ENCODE measurements around the gene PAFAH1B1.

GRCh38 chr17:2712300-2713043 is 119.0 kb downstream of the PAFAH1B1 start:
- TF ChIP-seq CTCF (IDR thresholded peaks at IDR 0.05; ENCODE audit: low read depth, low read length, missing input control) = no peak
- no peak for TF ChIP-seq RAD21 (IDR thresholded peaks at IDR 0.05)
- no peak for TF ChIP-seq REST (IDR thresholded peaks at IDR 0.05)
- no peak for TF ChIP-seq SP1 (IDR thresholded peaks at IDR 0.05)
- TF ChIP-seq RXRA (IDR thresholded peaks at IDR 0.05) = no peak
- TF ChIP-seq MAX (IDR thresholded peaks at IDR 0.05) = no peak
- no peak for TF ChIP-seq ATF3 (IDR thresholded peaks at IDR 0.05)
